ENCODE data around the gene ZNF264.
"Not testable (repeated sequence)": the region's sequence is repeated elsewhere in the genome, so short reads cannot be mapped to it uniquely, and the experiment has no call there.

Gene ZNF264

GRCh38 chr19:57245959-57246358 lies 54.7 kb downstream of the ZNF264 start:
- no peak for DNase-seq

- DNase-seq, result no peak
Observed at GRCh38 chr19:57248646-57249045, 57.3 kb downstream of the ZNF264 start.

GRCh38 chr19:57249329-57249728 lies 58.0 kb downstream of the ZNF264 start:
- no peak for DNase-seq

GRCh38 chr19:57253767-57254166 lies 62.5 kb downstream of the ZNF264 start:
- not testable (repeated sequence) for DNase-seq

- no peak for DNase-seq
Observed at GRCh38 chr19:57262044-57262443, 70.7 kb downstream of the ZNF264 start.

- no peak for DNase-seq
Observed at GRCh38 chr19:57263244-57263741, 72.0 kb downstream of the ZNF264 start.

- DNase-seq, result no peak
Observed at GRCh38 chr19:57267291-57267690, 76.0 kb downstream of the ZNF264 start.

GRCh38 chr19:57269515-57270250 lies 78.4 kb downstream of the ZNF264 start:
- no peak for DNase-seq

- no peak for DNase-seq
Observed at GRCh38 chr19:57271280-57271679, 80.0 kb downstream of the ZNF264 start.
